ENCODE results near the gene NTRK3.

The NTRK3 gene

DNA sequence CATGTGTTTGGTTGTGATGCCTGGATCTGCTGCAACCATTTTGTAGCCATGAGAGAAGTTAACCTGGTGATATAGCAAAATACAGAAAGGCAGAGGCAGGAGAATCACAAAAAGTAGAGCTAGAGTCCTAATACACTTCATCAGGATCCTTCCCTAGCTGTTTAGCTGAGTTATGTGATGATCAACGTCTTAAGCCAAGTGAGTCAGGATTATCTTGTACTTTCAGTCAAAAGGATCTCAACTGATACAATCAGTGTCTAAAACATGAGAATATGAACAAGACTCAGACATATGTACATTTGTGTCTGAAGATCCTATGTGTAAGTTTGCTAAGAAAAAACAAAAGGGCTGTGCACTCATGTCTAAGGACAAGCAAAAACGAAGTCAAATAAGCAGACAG lies 236.9 kb downstream of the NTRK3 start:
- no peak for DNase-seq

DNA sequence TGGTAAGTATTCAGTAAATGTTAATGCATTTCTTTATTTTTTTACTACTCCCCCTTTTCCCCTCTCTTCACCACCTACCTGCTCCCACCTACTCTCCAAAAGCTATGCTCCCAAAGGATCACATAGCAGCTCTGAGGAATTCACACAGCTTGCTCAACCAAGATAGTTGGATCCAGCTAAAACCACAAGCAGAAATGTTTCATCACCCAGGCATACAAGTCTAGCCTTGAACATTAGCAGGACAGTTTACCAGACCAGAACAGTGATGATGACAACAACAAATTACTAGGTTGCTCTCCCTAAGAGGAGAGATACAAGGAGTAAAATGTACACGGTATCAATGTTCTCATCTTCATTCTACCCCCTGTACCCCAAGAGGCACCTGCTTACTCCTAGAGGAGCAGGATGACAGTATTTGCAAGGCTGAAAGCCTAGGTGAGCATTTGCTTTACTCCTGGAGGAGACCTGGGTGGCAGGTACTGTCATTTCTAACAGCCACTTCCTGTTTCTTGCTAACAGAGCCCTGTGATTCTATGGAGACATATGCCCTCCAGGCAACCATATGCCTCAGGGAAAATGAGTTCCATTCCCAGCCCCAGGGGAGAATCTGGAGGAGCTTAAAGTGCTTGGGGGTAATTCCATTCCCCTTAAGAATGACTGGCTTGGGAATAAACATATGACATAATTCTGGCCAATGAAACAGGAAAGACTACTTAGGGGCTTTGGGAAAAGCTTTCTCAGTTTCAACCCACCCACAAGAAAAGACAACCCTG lies 237.5 kb downstream of the NTRK3 start:
- no peak for DNase-seq

DNA sequence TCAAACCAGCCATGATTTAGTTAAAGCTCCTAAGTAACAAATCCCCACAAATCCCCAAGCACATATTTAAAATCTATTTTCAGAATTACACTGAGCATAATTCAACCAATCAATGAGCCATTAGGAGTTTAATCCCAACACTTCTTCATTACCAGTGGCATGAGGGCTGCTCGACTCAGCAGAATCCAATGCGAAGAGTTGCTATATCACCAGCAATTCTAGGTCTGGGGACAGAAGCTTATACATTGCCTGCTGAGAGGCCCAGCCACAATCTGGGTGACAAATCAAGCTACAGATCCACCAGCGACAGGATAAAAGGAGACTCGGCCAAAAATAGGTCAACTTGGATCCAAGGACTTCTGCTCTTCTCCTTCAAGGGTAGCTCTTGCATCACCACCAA lies 238.8 kb downstream of the NTRK3 start:
- DNase-seq: no peak

DNA sequence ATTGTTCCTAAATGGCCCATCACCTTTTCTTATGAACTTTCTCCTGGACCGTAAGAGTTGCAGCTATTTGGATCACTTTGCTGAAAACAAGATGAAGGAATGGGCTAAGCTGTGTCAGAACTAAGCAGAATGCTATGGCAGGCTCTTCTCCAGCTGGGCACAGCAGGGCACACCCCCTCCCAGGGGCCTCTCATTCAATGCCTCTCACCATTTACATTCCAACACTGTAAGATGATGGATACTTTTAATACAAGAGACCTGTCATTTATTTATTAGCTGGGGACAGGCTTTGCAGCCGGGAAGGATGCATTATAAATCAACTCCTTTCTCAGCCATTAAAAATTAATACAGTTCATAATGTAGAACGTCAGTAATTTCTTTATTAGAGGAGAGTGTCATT lies 240.1 kb downstream of the NTRK3 start:
- no peak for DNase-seq

DNA sequence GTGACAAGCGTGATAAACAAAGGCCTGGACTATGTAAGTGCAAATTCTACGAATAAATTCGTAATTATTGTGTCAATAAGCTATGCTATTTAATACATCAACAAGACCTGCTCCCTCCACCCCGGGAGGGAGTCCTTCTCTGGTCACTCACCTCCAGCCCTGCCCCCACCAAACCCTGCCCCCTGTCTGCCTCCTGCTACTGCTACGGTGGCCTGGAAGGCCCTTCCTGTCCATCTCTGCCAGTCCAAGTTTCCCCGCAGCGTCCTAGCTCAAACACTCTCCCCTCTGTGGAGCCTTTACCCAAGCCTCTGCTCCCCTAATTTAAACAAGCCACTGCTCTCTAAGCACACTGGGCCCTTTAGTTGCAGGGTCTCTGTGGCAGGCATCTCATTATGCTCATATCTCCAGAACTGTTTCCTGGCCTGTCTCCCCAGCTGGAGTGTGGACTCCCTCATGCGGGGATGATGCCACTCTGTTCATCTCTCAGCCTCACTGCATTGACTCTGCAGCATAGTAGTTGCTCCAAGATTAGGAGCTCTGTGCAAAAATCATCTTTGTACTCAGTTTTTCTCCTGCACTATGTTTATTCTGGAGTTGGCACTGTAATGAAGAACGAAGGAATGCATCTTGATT lies 241.2 kb downstream of the NTRK3 start:
- DNase-seq: no peak

DNA sequence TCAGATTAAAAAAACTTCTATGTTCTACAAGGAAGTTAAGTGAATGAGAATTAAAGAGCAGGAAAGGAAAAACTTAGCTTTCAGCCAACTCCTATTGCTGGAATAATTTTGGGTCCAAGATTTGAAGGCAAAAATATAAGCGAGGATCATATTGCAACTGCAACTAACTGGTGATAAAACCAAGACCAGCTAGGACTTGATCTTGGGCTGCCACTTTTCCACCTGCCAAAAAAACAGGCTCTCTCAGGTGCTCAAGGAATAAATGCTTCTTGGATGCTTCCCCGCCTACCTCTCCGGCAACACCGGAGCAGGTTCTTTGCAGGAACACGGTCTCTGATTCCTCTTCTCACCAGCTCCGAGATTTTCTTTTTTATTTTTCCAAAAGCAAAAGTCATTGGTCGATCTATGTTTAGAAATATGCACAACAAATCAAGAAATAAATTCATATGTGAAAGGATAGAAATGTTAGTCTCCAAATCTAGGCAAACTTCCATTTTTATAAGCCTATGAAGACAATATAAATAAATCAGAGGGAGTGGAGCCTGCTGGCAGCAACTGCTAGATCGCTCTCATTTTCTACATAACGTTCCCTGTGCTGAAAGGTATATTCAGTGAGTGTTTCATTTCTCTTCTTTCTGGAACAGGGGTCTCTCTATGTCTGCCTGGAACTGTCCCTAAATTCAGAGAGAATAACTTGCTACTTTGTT lies 241.9 kb downstream of the NTRK3 start:
- DNase-seq: no peak

DNA sequence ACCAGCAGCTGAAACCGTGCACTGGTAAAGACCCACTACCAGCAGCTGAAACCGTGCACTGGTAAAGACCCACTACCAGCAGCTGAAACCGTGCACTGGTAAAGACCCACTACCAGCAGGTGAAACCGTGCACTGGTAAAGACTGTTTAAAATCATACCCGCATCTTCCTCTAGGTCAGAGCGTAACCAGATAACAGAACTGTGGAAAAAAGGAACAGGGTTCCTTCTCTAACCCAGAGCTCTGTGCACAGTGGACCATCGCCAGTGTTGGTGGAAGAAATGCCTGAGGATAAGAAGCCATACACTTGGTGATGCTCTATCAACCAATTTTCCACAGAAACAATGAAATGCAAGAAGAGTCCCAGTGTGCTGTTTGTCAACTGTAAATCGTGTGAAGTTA lies 243.4 kb downstream of the NTRK3 start:
- DNase-seq: no peak

DNA sequence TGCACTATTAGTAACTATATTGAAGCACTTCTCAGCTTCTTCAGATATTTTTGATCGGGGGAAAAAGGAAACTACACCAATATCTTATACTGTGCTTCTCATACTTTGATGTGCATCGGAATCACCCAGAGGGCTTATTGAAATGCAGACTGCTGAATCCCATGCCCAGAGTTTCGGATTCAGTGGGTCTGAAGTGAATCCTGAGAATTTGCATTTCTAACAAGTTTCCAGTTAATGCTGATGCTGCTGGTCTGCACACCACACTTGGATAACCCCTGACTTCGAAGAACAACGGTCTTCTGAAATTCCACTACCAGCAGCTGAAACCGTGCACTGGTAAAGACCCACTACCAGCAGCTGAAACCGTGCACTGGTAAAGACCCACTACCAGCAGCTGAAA lies 243.9 kb downstream of the NTRK3 start:
- DNase-seq: no peak

DNA sequence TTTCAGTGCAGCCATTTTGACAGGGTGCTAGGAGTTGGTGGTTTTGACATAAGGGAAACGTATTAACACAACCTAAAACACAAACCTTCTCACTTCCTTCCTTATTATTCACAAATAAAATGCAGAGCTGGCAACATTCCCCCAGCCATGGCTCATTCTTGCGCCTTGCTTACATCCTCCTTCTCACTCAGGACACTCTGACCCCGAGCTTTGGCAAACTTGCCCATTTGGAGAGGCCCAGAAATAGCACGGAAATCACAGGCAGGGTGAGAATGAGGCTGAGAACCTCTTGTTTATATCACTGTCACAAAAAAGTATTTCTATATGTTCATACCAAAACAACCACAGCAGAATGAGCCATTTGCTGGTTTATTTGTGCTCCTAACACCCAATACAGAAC lies 244.3 kb downstream of the NTRK3 start:
- DNase-seq: no peak

DNA sequence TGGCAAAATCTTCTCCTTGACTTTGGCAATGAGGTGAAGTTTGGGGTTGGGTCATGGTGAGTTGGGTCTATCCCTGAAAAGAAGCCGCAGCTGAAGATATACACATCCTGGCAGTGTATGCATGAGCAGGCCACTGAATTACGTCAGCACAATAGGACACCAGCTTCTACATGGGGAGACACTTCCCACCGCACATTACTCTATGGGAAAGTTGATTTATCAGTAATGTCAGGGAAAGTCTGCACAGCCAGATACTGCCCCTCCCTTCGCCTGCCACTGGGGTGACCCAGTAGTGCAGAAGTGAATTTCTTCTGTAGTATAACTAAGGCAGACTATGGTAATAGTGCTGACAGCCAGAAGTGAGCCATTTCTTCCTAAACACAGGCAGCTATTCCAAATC lies 245.0 kb downstream of the NTRK3 start:
- no peak for DNase-seq

DNA sequence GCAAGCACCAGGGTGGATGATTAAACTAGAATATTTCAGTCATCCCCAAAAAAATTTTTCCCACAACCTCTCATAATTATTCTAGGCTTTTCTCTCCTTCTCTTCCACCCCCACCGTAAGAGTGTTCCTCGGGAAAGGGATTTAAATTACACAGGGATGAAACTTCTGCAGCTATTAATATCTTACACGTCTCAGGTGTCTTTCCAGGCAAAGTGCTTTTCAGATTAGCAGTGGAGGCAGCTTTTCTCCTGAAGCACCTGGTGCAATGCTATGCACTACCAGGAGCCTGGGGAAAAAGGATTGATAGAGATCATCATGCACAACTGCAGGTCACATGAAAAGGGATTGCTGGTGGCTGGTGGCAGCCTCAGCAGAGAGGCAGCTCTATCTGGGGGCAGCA lies 250.4 kb downstream of the NTRK3 start:
- DNase-seq: no peak

DNA sequence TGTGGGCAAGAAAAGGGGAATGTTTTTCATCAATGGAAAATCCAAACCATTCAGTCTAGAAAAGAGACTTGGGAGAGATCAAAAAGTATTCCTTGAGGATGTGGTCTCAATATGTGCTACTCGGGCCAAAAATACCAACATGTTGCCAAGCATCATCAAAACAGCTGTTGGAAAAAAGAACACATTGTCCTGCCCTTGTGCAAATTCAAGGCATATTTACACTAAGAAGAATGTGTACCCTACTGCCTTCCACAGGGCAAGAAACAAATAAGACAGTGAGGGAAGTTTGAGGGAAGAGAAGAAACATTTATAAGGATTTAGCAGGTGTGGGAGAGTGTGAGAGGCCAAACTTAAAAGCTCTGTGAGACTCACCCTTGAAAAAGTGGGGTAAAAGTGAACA lies 252.1 kb downstream of the NTRK3 start:
- no peak for DNase-seq

DNA sequence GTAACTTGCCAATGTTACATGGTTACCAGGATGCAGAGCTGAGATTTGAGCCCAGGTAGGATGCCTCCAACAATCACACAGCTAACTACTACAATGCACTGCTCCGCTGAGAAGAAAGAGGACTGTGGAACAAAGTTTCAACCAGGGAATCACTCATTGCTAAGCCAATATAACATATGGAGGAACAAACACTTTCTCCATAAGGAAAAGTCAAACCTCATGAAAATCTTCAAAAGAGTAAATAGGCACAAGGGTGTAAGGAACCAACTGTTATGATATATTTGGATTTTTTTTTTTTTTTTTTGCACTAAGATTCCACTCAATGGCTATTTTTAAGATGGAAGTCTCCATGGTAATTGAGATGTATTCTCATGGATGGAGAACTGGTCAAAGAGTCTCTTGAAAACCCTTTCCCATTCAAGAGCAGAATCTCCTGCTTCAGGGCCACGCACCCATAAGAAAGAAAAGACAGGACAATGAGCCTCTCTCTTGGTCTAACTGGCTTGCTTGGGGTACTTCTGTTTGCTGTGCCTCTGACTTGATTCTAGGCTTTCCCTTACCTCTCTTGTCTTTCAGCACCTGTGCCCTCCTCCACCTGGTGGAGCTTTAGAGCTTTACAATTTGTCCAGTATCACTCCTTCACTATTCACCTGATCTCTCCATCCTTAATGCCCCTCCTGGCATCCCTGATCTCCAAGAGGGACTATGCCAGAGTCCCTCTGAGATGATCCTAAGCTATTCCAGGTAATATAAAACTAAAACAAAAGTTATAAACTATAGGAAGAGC lies 252.8 kb downstream of the NTRK3 start:
- DNase-seq: no peak

DNA sequence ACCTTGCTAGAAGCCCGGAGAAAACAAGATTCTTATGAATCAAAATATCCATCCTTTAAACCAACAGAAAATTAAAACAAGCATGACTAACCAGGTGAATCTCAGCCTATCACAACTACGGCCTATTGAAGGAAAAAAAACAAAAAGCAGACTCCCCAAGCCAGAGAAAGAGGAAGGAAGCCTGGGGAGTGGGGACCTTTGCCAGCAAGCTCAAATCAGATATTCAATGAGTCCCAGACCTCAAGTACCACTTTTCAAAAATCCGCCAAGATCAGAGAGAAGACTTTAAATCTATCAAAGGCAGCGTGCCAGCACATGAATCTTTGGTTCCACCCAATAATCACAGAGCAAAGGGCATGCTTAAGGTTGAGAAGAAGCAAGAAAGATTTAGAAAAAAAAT lies 253.8 kb downstream of the NTRK3 start:
- DNase-seq: no peak

DNA sequence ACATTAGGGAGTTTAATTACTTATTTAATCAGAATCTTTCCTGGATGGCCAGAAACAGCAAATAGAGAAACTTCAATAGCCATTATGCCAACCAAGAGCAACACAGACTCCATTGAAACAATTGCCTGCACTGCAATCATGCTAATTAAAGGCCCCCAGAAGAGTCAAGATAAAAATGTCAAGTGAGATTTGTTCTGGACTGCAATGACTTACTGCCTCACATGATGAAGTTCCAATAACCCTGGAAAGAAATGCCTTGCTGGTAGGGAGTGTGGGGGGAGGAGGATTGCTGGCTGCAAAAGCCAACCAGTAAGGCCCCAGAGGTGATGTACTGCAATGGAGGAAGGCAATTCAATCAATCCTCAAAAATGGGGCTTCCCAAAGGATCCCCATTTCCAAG lies 257.9 kb downstream of the NTRK3 start:
- no peak for DNase-seq

DNA sequence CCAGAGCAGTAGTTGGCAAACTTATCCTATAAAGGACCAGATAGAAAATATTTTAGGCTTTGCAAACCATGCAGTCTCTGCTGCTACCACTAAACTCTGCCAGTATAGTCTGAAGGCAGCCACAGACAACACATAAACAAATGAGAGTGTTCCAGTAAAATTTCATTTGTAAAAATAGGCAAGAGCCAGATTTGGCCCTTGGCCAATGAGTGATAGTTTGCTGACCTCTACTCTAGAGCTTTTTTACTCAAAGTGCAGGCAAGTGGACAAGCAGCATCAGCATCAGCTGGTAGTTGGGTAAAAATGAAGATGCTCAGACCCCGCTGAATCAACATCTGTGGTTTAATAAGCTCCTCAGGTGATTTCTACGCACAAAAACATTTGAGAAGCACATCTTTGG lies 269.8 kb downstream of the NTRK3 start:
- no peak for DNase-seq

DNA sequence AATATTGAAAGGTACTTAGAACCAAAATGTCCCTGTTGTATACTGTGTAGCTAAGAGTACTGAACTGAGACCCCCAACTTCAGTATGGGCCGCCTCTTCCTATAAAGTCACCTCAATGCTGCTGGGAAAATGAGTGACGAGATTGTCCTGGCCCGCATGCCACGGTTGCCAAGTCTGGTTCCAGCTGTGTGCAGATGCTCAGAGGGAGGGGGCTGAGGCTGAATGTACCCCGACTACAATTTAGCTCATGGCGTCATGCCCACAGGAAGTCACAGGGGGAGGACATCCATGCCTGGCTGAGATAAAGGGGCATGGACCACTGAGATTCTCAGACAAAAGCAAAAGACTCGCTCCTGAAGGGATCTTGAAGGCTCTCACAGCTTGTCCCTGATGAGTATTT lies 271.1 kb downstream of the NTRK3 start:
- no peak for DNase-seq

DNA sequence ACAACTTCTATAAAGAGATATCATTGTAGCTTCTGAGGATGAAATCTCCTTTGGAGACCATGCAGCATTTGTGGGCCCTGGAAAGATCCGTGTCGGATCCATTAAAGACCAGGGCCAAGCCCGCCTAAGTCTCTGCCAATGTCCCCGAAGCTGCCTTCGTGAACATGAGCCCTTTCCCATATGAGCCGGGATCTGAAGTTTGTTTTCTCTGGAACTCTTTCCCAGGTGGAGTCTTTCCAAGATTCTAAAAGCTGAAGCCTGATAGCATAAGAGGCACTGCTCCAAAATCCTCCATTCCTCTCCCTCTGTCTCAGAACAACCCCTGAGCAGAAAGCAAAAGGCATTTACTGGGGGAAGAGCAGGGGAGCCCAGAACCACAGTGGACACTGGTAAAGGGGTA lies 274.6 kb downstream of the NTRK3 start:
- no peak for DNase-seq

DNA sequence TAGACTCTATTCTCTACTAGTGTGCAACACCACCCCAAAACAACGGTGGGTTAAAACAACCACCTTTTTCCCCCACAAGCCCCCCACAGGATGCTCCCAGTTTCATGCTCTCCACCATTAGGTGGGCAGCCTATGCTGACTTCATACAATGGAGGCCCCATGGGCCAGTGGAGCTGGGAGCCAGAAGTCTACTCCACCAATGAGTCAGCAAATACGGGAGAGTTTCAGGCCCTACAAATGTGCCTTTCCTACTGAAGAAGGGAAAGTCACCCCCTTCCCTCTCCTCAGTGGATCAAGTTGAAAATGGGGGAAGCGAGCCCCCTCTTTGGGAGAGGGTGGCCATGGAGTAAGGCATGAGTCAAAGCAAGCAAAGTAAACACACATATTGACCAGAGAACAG lies 278.6 kb downstream of the NTRK3 start:
- DNase-seq: no peak

DNA sequence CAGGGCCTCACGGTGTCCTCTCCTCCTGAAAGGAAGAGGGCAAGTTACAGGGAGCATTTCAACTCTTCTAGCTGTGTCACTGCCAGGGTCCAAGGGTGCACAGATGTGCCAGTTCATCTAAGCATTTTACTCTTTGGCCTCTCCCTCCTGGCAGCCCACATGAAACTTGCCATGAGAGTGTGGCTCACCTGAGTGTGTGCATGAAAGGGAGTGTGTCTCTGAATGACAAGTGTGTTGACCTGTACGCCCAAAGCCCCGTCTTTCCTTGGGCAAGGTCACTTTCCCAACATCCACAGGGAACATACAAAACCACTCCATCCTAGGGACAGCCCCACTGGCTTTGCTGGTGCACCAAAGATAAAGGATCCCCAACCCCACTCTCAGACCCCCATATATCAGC lies 280.0 kb downstream of the NTRK3 start:
- no peak for DNase-seq

DNA sequence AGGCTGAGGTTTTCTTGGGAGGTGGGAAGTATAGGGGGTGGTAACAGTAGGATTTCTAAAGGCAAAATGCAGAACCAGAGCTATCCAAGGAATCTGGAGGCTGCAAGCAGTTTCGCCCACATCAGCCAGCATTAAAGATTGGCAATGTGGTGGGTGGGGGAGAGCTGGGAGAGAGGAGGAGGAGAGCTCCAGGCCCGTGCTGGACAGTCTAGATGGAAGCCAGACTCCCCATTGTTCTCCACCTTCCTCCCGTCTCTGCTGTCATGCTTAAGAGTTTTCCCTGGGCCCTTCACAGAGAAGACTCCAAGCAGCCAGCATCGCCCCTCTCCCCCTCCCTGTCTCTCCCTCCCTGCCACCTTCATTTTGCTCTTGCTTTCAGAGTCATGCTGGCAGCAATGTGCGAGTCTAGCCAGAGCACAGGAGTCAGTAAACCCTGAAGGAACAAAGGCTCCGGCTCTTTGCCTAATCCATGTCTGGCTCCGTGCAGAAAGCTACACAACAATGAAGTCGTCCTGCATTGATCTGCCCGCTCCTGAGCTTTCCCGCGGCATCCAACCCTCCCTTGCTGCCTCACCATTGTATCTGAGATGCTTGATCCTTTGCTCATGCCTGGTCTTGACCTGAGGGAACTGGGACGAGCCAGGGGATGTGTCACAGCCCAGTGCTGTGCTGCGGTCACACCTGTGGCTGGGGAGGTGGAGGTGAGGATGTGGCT lies 282.9 kb downstream of the NTRK3 start:
- no peak for DNase-seq

DNA sequence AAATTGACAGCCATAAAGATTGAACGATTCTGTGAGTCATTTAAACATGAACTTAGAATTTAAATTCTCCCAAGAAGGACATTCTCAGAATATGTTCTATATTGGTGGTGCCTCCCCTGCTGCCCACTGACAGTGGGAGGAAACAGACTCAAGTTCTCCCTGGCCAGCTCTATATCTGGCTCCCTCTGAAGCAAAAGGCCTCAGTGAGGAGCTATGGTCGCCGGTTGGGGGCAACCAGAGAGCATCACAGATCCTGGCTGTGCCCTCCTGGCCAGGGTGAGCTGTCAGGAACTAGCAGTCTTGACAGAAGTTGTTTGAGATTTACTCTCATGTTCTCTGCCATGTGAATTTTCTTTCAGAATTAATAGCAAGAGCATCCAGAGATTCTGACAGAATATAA lies 285.5 kb downstream of the NTRK3 start:
- no peak for DNase-seq

DNA sequence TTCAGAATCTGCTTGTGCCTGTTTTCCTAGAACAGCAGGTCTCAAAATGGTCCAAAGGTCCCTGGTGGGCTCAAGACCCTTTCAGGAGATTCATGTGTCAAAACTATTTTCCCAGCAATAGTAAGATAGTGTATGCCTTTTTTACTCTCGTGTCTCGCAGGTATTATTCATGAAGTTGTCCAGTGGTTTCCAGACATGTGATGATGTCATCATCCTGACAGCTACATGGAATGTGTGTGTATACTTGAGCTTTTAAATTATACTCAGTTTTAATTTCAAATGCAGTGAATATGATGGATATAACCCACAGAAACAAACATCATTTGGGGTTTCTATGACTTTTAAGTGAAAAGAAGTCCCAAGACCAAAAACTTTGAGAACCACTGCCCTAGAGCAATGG lies 288.6 kb downstream of the NTRK3 start:
- no peak for DNase-seq

All from NCI-H187 treated with DMSO at 0.1 percent for 48 hours (cell line).